ENCODE results near the gene THAP4. TPM values are rescaled to one million over a fixed set of nuclear protein-coding genes. Genes with fewer than 3 reads are reported as not detected.
"Not testable (repeated sequence)": the region's sequence is repeated elsewhere in the genome, so short reads cannot be mapped to it uniquely, and the experiment has no call there.

The THAP4 gene
- total RNA-seq, 6 experiments from 2014 or later, result 40.6 to 47.9 (median 43.0) TPM

- no peaks in the 10 kb centered on the region for H3K27me3 Mint-ChIP-seq (ENCODE audit: insufficient read depth)
- no peak overlapping the region for H3K4me3 Mint-ChIP-seq
- no peak overlapping the region for H3K27ac Mint-ChIP-seq
- no peaks in the 10 kb centered on the region for H3K9me3 Mint-ChIP-seq
- H3K4me1 Mint-ChIP-seq (ENCODE audit: low read depth), result peaks cover 14% of the 10 kb centered on the region
- TF ChIP-seq, protein P1, sequence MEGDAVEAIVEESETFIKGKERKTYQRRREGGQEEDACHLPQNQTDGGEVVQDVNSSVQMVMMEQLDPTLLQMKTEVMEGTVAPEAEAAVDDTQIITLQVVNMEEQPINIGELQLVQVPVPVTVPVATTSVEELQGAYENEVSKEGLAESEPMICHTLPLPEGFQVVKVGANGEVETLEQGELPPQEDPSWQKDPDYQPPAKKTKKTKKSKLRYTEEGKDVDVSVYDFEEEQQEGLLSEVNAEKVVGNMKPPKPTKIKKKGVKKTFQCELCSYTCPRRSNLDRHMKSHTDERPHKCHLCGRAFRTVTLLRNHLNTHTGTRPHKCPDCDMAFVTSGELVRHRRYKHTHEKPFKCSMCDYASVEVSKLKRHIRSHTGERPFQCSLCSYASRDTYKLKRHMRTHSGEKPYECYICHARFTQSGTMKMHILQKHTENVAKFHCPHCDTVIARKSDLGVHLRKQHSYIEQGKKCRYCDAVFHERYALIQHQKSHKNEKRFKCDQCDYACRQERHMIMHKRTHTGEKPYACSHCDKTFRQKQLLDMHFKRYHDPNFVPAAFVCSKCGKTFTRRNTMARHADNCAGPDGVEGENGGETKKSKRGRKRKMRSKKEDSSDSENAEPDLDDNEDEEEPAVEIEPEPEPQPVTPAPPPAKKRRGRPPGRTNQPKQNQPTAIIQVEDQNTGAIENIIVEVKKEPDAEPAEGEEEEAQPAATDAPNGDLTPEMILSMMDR (IDR thresholded peaks at IDR 0.05), result peak; percentile 39
- peaks cover 19% of the 10 kb centered on the region for H3K36me3 Mint-ChIP-seq (ENCODE audit: low read depth)
- DNase-seq, result no peak
Observed at GRCh38 chr2:241595600-241596140, 41.3 kb downstream of the THAP4 start.

DNA sequence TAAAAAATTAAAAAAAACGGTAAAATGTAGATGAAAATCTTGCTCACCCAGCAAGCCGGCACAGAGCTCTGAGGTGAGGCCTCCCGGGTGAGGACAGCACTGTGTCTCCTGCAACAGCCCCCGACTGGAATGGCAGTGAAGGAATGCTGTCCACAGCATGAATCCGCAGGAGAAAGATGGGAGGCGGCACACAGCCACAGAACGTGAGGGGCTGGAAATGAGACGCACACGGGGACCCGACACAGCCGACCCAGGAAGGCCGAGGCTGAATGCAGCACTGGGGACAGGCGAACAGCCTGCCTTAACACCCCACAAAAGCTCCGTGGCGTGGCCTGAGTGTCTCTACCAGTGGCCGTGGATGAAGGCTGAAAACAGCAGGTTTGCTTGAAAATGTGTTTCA is 43.7 kb downstream of the THAP4 start:
- H3K4me3 Mint-ChIP-seq, result no peak overlapping the region
- H3K27me3 Mint-ChIP-seq (ENCODE audit: insufficient read depth), result no peaks in the 10 kb centered on the region
- TF ChIP-seq, protein P1 (IDR thresholded peaks at IDR 0.05), result no peak
- no peak overlapping the region for H3K27ac Mint-ChIP-seq
- H3K9me3 Mint-ChIP-seq, result no peaks in the 10 kb centered on the region; the same call in none of the 2 replicates
- DNase-seq, result no peak
- H3K36me3 Mint-ChIP-seq (ENCODE audit: low read depth), result peaks cover 6% of the 10 kb centered on the region
- no peaks in the 10 kb centered on the region for H3K4me1 Mint-ChIP-seq (ENCODE audit: low read depth)

GRCh38 chr2:241592126-241592845 is 44.7 kb downstream of the THAP4 start:
- H3K9me3 Mint-ChIP-seq, result no peaks in the 10 kb centered on the region; the same call in none of the 2 replicates
- no peaks in the 10 kb centered on the region for H3K27me3 Mint-ChIP-seq (ENCODE audit: insufficient read depth)
- TF ChIP-seq, protein P1 (IDR thresholded peaks at IDR 0.05), result no peak
- H3K4me1 Mint-ChIP-seq (ENCODE audit: low read depth), result no peaks in the 10 kb centered on the region
- no peak overlapping the region for H3K4me3 Mint-ChIP-seq
- DNase-seq, result no peak
- no peak overlapping the region for H3K27ac Mint-ChIP-seq
- peaks cover 6% of the 10 kb centered on the region for H3K36me3 Mint-ChIP-seq (ENCODE audit: low read depth)

DNA sequence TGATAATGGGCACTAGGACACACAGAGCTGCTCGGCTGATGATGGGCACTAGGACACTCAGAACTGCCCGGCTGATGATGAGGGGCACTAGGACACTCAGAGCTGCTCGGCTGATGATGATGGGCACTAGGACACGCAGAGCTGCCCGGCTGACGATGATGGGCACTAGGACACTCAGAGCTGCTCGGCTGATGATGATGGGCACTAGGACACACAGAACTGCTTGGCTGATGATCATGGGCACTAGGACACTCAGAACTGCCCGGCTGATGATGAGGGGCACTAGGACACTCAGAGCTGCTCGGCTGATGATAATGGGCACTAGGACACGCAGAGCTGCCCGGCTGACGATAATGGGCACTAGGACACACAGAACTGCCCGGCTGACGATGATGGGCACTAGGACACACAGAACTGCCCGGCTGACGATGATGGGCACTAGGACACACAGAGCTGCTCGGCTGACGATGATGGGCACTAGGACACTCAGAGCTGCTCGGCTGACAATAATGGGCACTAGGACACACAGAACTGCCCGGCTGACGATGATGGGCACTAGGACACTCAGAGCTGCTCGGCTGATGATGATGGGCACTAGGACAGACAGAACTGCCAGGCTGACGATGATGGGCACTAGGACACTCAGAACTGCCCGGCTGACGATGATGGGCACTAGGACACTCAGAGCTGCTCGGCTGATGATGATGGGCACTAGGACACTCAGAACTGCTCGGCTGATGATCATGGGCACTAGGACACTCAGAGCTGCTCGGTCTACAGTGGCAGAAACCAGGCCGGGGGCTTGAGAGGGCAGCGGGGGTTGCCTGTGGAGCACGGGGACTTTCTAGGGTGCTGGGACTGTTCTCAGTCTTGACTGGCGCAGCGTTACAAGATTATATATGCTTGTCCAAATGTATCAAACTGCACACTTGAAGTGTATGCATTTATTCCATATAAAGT is 46.2 kb downstream of the THAP4 start:
- not testable (repeated sequence) for H3K36me3 Mint-ChIP-seq (ENCODE audit: low read depth); DNase-seq; H3K9me3 Mint-ChIP-seq; H3K4me1 Mint-ChIP-seq (ENCODE audit: low read depth); H3K27me3 Mint-ChIP-seq (ENCODE audit: insufficient read depth); H3K4me3 Mint-ChIP-seq; H3K27ac Mint-ChIP-seq

DNA sequence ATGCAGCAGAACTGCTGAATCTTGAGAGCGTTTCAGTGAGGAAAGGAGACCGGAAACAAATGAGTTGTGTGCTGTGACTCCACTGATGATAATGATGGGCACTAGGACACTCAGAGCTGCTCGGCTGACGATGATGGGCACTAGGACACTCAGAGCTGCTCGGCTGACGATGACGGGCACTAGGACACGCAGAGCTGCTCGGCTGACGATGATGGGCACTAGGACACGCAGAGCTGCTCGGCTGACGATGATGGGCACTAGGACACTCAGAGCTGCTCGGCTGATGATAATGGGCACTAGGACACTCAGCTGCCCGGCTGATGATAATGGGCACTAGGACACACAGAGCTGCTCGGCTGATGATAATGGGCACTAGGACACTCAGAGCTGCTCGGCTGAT is 47.1 kb downstream of the THAP4 start:
- H3K4me1 Mint-ChIP-seq (ENCODE audit: low read depth); DNase-seq; H3K4me3 Mint-ChIP-seq; H3K27ac Mint-ChIP-seq; H3K27me3 Mint-ChIP-seq (ENCODE audit: insufficient read depth); H3K9me3 Mint-ChIP-seq: not testable (repeated sequence)
- peaks cover 14% of the 10 kb centered on the region for H3K36me3 Mint-ChIP-seq (ENCODE audit: low read depth)

DNA sequence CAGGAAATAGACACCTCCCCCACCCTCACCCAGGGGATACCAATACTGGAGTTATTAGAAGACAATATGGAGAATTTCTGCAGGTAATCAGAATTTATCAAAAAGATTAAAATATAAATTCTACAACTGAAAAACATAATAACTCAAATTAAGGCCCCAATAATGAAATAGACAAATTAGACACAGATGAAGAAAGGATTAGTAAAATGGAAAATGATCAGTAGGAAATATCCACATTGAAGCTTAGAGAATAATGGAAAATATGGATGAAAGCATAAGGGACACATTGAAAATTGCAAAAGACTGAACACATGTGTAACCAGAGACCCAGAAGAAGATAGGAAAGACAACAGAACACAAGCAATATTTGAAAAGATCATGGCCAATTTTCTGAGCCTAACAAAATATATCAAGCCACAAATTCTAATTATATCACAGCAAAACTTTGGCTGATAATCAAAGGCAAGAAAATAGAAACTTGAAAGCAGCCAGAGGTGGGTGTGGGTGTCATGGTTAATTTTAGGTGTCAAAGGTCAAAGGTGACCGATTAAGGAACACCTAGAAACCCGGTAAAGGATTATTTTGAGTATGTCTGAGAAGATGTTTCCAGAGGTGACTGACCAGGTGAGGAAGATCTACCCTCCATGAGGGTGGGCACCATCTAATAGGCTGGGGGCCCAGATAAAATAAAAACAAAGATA is 50.2 kb downstream of the THAP4 start:
- H3K36me3 Mint-ChIP-seq (ENCODE audit: low read depth), result peaks cover 39% of the 10 kb centered on the region
- DNase-seq, result no peak
- no peak overlapping the region; the same call in 1 of the 2 replicates for H3K27ac Mint-ChIP-seq
- H3K9me3 Mint-ChIP-seq, result peaks cover 16% of the 10 kb centered on the region
- peaks cover 6% of the 10 kb centered on the region; the same call in 1 of the 2 replicates for H3K4me1 Mint-ChIP-seq (ENCODE audit: low read depth)
- H3K4me3 Mint-ChIP-seq, result no peak overlapping the region
- TF ChIP-seq, protein P1 (IDR thresholded peaks at IDR 0.05), result no peak
- peaks cover 3% of the 10 kb centered on the region for H3K27me3 Mint-ChIP-seq (ENCODE audit: insufficient read depth)
